MCF 10A (cell line): ENCODE results near the gene MINAR1. TPM values are rescaled to one million over a fixed set of nuclear protein-coding genes. Genes with fewer than 3 reads are reported as not detected.

Experiments used
- BruUV-seq: library from RNA; stranded (reverse); fragments of 400-500 nt; replicated peaks from 2 replicates; lab custom pipeline; 2021; lab: Mats Ljungman, UMichigan
- CTCF ChIA-PET: fragments of 300-600 bp; sonication (Branson Sonifier 250); formaldehyde crosslinking; extraction: SDS; loops from one replicate; lab custom pipeline; 2021; ENCODE audit warnings: antibody characterized with exemption, inconsistent platforms; lab: Yijun Ruan, JAX
- POLR2A ChIA-PET: fragments of 300-600, 350-650 bp; sonication (Branson Sonifier 250); formaldehyde crosslinking; extraction: SDS; loops from one replicate; lab custom pipeline; 2020; ENCODE audit warnings: antibody characterized with exemption, inconsistent platforms; lab: Yijun Ruan, JAX
- DNase-seq: peaks from one replicate; pipeline ENCODE4 v3.0.0-alpha.2; 2018; ENCODE audit not compliant: unreplicated experiment
- H3K27ac Mint-ChIP-seq: one replicate; pipeline ENCODE4 v1.8.0; 2022; ENCODE audit warnings: mild to moderate bottlenecking, low read depth, mixed read lengths; ENCODE audit not compliant: unreplicated experiment
- H3K27me3 Mint-ChIP-seq: one replicate; pipeline ENCODE4 v1.8.0; 2022; ENCODE audit warnings: mixed read lengths; ENCODE audit not compliant: insufficient read depth, unreplicated experiment
- H3K36me3 Mint-ChIP-seq: one replicate; pipeline ENCODE4 v1.8.0; 2022; ENCODE audit warnings: mild to moderate bottlenecking, moderate library complexity, mixed read lengths; ENCODE audit not compliant: insufficient read depth, unreplicated experiment
- H3K4me1 Mint-ChIP-seq: one replicate; pipeline ENCODE4 v1.8.0; 2022; ENCODE audit warnings: mixed read lengths; ENCODE audit not compliant: insufficient read depth, unreplicated experiment
- H3K4me3 Mint-ChIP-seq: one replicate; pipeline ENCODE4 v1.8.0; 2022; ENCODE audit warnings: mild to moderate bottlenecking, moderate library complexity, mixed read lengths; ENCODE audit not compliant: unreplicated experiment
- H3K9me3 Mint-ChIP-seq: one replicate; pipeline ENCODE4 v1.8.0; 2022; ENCODE audit warnings: mixed read lengths; ENCODE audit not compliant: unreplicated experiment
- intact Hi-C: fragments of 100-400 bp; cut with micrococcal nuclease; formaldehyde crosslinking; loops from 2 replicates; pipeline ENCODE4 v1.14.1; 2022
- total RNA-seq: library from RNA; stranded (reverse); gene quantifications from 2 replicates; pipeline ENCODE4 v1.2.3, GENCODE V29; 2022
- TF ChIP-seq, protein P1 (sequence below): fragments of 200-600 bp; IDR thresholded peaks from one replicate; pipeline ENCODE4 v1.8.0; 2022; ENCODE audit warnings: antibody characterized with exemption, mild to moderate bottlenecking; ENCODE audit not compliant: unreplicated experiment

The MINAR1 gene
- total RNA-seq, 1 experiment from 2014 or later = 0.47 TPM

DNA sequence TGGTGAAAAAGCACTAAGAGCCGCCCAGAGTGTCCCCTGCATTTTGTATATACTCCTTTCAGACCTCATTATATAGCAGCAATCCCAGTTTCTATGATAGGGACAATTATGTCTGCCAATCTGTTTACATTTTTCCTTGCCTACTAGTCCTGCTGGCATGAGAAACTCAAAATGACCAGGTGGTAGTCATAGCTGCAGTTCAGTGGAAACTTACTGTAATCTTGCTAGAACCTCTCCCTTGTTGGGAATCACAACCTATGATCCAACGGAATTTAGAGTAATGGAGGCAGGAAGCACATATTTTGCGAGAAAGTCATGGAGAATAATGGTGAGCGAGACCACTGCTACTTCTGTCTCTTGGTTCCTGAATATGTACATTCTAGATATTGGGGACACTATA lies 28.6 kb upstream of the MINAR1 start:
- DNase-seq = no peak
- intact Hi-C loops = no loop called here
- Mint-ChIP-seq H3K4me1 (no peaks in the 10 kb centered on the region), H3K27me3 (no peaks in the 10 kb centered on the region), H3K36me3 (no peaks in the 10 kb centered on the region), H3K9me3 (no peaks in the 10 kb centered on the region), H3K4me3 (no peak overlapping the region), H3K27ac (no peak overlapping the region)
- BruUV-seq = no TSS peak
- TF ChIP-seq, protein P1, sequence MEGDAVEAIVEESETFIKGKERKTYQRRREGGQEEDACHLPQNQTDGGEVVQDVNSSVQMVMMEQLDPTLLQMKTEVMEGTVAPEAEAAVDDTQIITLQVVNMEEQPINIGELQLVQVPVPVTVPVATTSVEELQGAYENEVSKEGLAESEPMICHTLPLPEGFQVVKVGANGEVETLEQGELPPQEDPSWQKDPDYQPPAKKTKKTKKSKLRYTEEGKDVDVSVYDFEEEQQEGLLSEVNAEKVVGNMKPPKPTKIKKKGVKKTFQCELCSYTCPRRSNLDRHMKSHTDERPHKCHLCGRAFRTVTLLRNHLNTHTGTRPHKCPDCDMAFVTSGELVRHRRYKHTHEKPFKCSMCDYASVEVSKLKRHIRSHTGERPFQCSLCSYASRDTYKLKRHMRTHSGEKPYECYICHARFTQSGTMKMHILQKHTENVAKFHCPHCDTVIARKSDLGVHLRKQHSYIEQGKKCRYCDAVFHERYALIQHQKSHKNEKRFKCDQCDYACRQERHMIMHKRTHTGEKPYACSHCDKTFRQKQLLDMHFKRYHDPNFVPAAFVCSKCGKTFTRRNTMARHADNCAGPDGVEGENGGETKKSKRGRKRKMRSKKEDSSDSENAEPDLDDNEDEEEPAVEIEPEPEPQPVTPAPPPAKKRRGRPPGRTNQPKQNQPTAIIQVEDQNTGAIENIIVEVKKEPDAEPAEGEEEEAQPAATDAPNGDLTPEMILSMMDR = no peak
- POLR2A ChIA-PET = no interaction called here
- CTCF ChIA-PET = interaction anchor here (0.6 to 1.7 kb wide), 3 partner anchors 11 to 356 kb away, joined by 3 to 5 read pairs (median 4); no protein-coding TSS in a partner anchor

- intact Hi-C loops = no loop called here
- Mint-ChIP-seq H3K4me1 (no peaks in the 10 kb centered on the region), H3K27ac (no peak overlapping the region), H3K4me3 (no peak overlapping the region), H3K27me3 (no peaks in the 10 kb centered on the region), H3K9me3 (no peaks in the 10 kb centered on the region), H3K36me3 (no peaks in the 10 kb centered on the region)
- ChIA-PET POLR2A (no interaction called here), CTCF (no interaction called here)
- TF ChIP-seq, protein P1 = no peak
- DNase-seq = no peak
- BruUV-seq = no TSS peak
These were observed 25.9 kb upstream of the MINAR1 start for GRCh38 chr15:79406210-79406609.

DNA sequence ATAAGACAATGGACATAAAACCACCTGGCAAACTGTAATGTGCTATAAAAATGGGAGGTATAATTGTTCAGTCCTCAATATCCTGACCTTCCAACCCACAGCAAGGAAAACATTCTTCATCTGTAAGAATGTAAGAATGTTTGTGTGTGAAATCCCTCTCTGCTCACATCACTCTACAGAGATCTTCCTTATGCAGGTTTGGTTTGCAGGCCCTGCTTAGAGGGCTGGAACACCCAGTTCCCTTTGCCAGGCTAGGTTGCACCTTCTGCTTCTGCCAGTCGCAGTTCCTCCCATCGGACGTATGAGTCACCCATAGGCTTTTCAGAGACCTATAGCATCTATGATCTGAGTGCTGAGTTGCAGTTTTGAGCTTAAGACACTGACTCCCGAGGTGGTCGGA lies 24.1 kb upstream of the MINAR1 start:
- ChIA-PET POLR2A (no interaction called here), CTCF (no interaction called here)
- peak; percentile 39 for DNase-seq
- Mint-ChIP-seq H3K9me3 (no peaks in the 10 kb centered on the region), H3K36me3 (peaks cover 4% of the 10 kb centered on the region), H3K4me3 (no peak overlapping the region), H3K4me1 (no peaks in the 10 kb centered on the region), H3K27me3 (no peaks in the 10 kb centered on the region), H3K27ac (no peak overlapping the region)
- intact Hi-C loops = no loop called here
- TF ChIP-seq, protein P1 = no peak
- no TSS peak for BruUV-seq

GRCh38 chr15:79410237-79410636 lies 21.9 kb upstream of the MINAR1 start:
- no peaks in the 10 kb centered on the region for H3K27me3 Mint-ChIP-seq
- TF ChIP-seq, protein P1 = no peak
- no peaks in the 10 kb centered on the region for H3K9me3 Mint-ChIP-seq
- H3K27ac Mint-ChIP-seq = no peak overlapping the region
- no peak overlapping the region for H3K4me3 Mint-ChIP-seq
- no TSS peak for BruUV-seq
- intact Hi-C loops = no loop called here
- DNase-seq = no peak
- CTCF ChIA-PET = interaction anchor here (1.6 kb wide), 1 partner anchor 444 kb away, joined by 3 read pairs; no protein-coding TSS in a partner anchor
- H3K4me1 Mint-ChIP-seq = no peaks in the 10 kb centered on the region
- POLR2A ChIA-PET = interaction anchor here (0.6 kb wide), 1 partner anchor 411 kb away, joined by 3 read pairs; no protein-coding TSS in a partner anchor
- H3K36me3 Mint-ChIP-seq = peaks cover 6% of the 10 kb centered on the region
